Neural cell (in vitro differentiated cells): ENCODE measurements around the gene SCGB3A1. TPM values are rescaled to one million over a fixed set of nuclear protein-coding genes. Genes with fewer than 3 reads are reported as not detected.

Experiments
- H2AFZ ChIP-seq: fragments of 200-600, 300-800 bp; sonication (generic), shearing (Covaris generic); 2 replicates; pipeline ENCODE4 v1.6.0; 2014; ENCODE audit warnings: low read depth, mild to moderate bottlenecking, antibody characterized with exemption, low read length, moderate library complexity
- H3F3A ChIP-seq: fragments of 200-600 bp; shearing (Covaris generic); 2 replicates; pipeline ENCODE4 v1.6.1; 2016; ENCODE audit warnings: mild to moderate bottlenecking, moderate library complexity, mixed read lengths, antibody characterized with exemption, low read length; ENCODE audit not compliant: insufficient read depth, poor library complexity, severe bottlenecking
- H3K27ac ChIP-seq: fragments of 200-600, 300-800 bp; sonication (generic), shearing (Covaris generic); 2 replicates; pipeline ENCODE4 v1.5.1; 2014; ENCODE audit warnings: mild to moderate bottlenecking, low read length, moderate library complexity
- H3K27me3 ChIP-seq: fragments of 300-800, 200-600 bp; sonication (generic), shearing (Covaris generic); 2 replicates; pipeline ENCODE4 v1.6.0; 2014; ENCODE audit warnings: mild to moderate bottlenecking, low read depth, low read length, moderate library complexity; ENCODE audit not compliant: insufficient read depth
- H3K36me3 ChIP-seq: fragments of 300-800, 200-600 bp; sonication (generic), shearing (Covaris generic); 2 replicates; pipeline ENCODE4 v1.5.1; 2014; ENCODE audit warnings: mild to moderate bottlenecking, antibody characterized with exemption, low read length, moderate library complexity; ENCODE audit not compliant: insufficient read depth
- H3K4me2 ChIP-seq: fragments of 300-800, 200-600 bp; sonication (generic), shearing (Covaris generic); 2 replicates; pipeline ENCODE4 v1.6.0; 2014; ENCODE audit warnings: mild to moderate bottlenecking, low read length
- H3K4me3 ChIP-seq: fragments of 300-800, 200-600 bp; sonication (generic), shearing (Covaris generic); 2 replicates; pipeline ENCODE4 v1.5.1; 2014; ENCODE audit warnings: mild to moderate bottlenecking, low read length, moderate library complexity
- H3K79me2 ChIP-seq: fragments of 200-600 bp; shearing (Covaris generic); replicated peaks from 2 replicates; pipeline ENCODE4 v1.6.0; 2014; ENCODE audit warnings: mild to moderate bottlenecking, low read length, moderate library complexity; ENCODE audit not compliant: insufficient read depth
- H3K9ac ChIP-seq: fragments of 300-800, 200-600 bp; sonication (generic), shearing (Covaris generic); 2 replicates; pipeline ENCODE4 v1.6.1; 2016; ENCODE audit warnings: mild to moderate bottlenecking, low read length, mixed read lengths
- H3K9me2 ChIP-seq: fragments of 200-600 bp; shearing (Covaris generic); 2 replicates; pipeline ENCODE4 v1.6.1; 2016; ENCODE audit warnings: mild to moderate bottlenecking, low read length, mixed read lengths; ENCODE audit not compliant: insufficient read depth
- H3K9me3 ChIP-seq: fragments of 200-600, 300-800 bp; sonication (generic), shearing (Covaris generic); 2 replicates; pipeline ENCODE4 v1.6.1; 2016; ENCODE audit warnings: mild to moderate bottlenecking, mixed run types, low read length, moderate library complexity, mixed read lengths
- H4K20me1 ChIP-seq: fragments of 200-600 bp; shearing (Covaris generic); 2 replicates; pipeline ENCODE4 v1.6.1; 2016; ENCODE audit warnings: mild to moderate bottlenecking, mixed run types; ENCODE audit not compliant: insufficient read depth
- CTCF ChIP-seq: fragments of 450-650 bp; IDR thresholded peaks from 2 replicates; pipeline ENCODE4 v1.5.1; 2014; ENCODE audit warnings: antibody characterized with exemption, mild to moderate bottlenecking, moderate library complexity; ENCODE audit not compliant: poor library complexity, severe bottlenecking
- EP300 ChIP-seq: fragments of 450-650 bp; conservative IDR thresholded peaks from 2 replicates; pipeline ENCODE4 v1.6.1; 2014; ENCODE audit warnings: antibody characterized with exemption, mild to moderate bottlenecking, moderate library complexity; ENCODE audit not compliant: poor library complexity, severe bottlenecking
- EZH2 ChIP-seq: fragments of 200-600, 300-800 bp; shearing (Covaris generic), sonication (generic); IDR thresholded peaks from 2 replicates; pipeline ENCODE4 v1.6.1; 2014; ENCODE audit warnings: antibody characterized with exemption, low read length, borderline replicate concordance, mild to moderate bottlenecking; ENCODE audit not compliant: insufficient read depth, poor library complexity, severe bottlenecking
- MXI1 ChIP-seq: fragments of 450-650 bp; conservative IDR thresholded peaks from 2 replicates; pipeline ENCODE4 v1.6.1; 2014; ENCODE audit warnings: antibody characterized with exemption, mild to moderate bottlenecking; ENCODE audit not compliant: poor library complexity, severe bottlenecking
- POLR2AphosphoS5 ChIP-seq: IDR thresholded peaks from 2 replicates; pipeline ENCODE4 v1.6.1; 2012
- RAD21 ChIP-seq: fragments of 450-650 bp; conservative IDR thresholded peaks from 2 replicates; pipeline ENCODE4 v1.6.1; 2014; ENCODE audit warnings: antibody characterized with exemption, mild to moderate bottlenecking, moderate library complexity
- REST ChIP-seq: IDR thresholded peaks from 2 replicates; pipeline ENCODE4 v1.6.1; 2012; ENCODE audit warnings: borderline replicate concordance
- SMC3 ChIP-seq: fragments of 450-650 bp; conservative IDR thresholded peaks from 2 replicates; pipeline ENCODE4 v1.6.1; 2014; ENCODE audit warnings: antibody characterized with exemption, mild to moderate bottlenecking, moderate library complexity; ENCODE audit not compliant: poor library complexity
- TAF1 ChIP-seq: IDR thresholded peaks from 2 replicates; pipeline ENCODE4 v1.6.1; 2012; ENCODE audit warnings: low read depth
- polyA plus RNA-seq: library from polyadenylated mRNA; depleted of rRNA; stranded (reverse); fragments of >200 nt; gene quantifications from 2 replicates; pipeline ENCODE4 v1.2.3, GENCODE V29; 2014

The SCGB3A1 gene
- polyA plus RNA-seq, 1 donor from 2014 or later = not detected

GRCh38 chr5:180639287-180639686, 48.0 kb upstream of the SCGB3A1 start:
- Histone ChIP-seq H4K20me1 (no peaks in the 10 kb centered on the region), H3K4me2 (no peak overlapping the region), H3K27me3 (no peaks in the 10 kb centered on the region), H2AFZ (no peak overlapping the region), H3K9me3 (no peaks in the 10 kb centered on the region), H3K79me2 (no peaks in the 10 kb centered on the region), H3K27ac (no peak overlapping the region), H3K36me3 (no peaks in the 10 kb centered on the region), H3K4me3 (no peak overlapping the region), H3K9ac (no peak overlapping the region), H3K9me2 (no peaks in the 10 kb centered on the region), H3F3A (no peaks in the 10 kb centered on the region)
- TF ChIP-seq TAF1 (no peak), SMC3 (no peak)

GRCh38 chr5:180637962-180638680, 46.8 kb upstream of the SCGB3A1 start:
- Histone ChIP-seq H3K9ac (no peak overlapping the region), H3K9me3 (no peaks in the 10 kb centered on the region)

GRCh38 chr5:180636403-180637075, 45.2 kb upstream of the SCGB3A1 start:
- TF ChIP-seq RAD21 = no peak
- TF ChIP-seq EP300 = no peak
- TF ChIP-seq CTCF = no peak
- no peak for TF ChIP-seq SMC3
- TF ChIP-seq REST = no peak
- TF ChIP-seq TAF1 = no peak
- no peak for TF ChIP-seq POLR2AphosphoS5
- no peak for TF ChIP-seq MXI1
- TF ChIP-seq EZH2 = no peak
- no peaks in the 10 kb centered on the region for H3K9me3 ChIP-seq
- H3K9me2 ChIP-seq = no peaks in the 10 kb centered on the region
- no peak overlapping the region for H3K4me3 ChIP-seq
- H3F3A ChIP-seq = no peaks in the 10 kb centered on the region
- no peaks in the 10 kb centered on the region for H4K20me1 ChIP-seq
- no peak overlapping the region for H2AFZ ChIP-seq
- no peak overlapping the region for H3K9ac ChIP-seq
- no peak overlapping the region for H3K4me2 ChIP-seq
- H3K27ac ChIP-seq = no peak overlapping the region
- no peaks in the 10 kb centered on the region for H3K79me2 ChIP-seq
- no peaks in the 10 kb centered on the region for H3K36me3 ChIP-seq
- H3K27me3 ChIP-seq = no peaks in the 10 kb centered on the region

More at GRCh38 chr5:180637962-180638680, 46.8 kb upstream of the SCGB3A1 start:
- Histone ChIP-seq H3K9me2 (no peaks in the 10 kb centered on the region), H3K4me2 (no peak overlapping the region), H3K27ac (no peak overlapping the region), H3F3A (no peaks in the 10 kb centered on the region), H3K36me3 (no peaks in the 10 kb centered on the region), H2AFZ (no peak overlapping the region), H3K27me3 (no peaks in the 10 kb centered on the region), H3K79me2 (no peaks in the 10 kb centered on the region), H3K4me3 (no peak overlapping the region), H4K20me1 (no peaks in the 10 kb centered on the region)
- no peak for TF ChIP-seq EZH2
- no peak for TF ChIP-seq EP300
- TF ChIP-seq TAF1 = no peak
- TF ChIP-seq POLR2AphosphoS5 = no peak
